HepG2 (cell line): ENCODE results near the gene PBOV1. TPM values are rescaled to one million over a fixed set of nuclear protein-coding genes. Genes with fewer than 3 reads are reported as not detected.
A peak's percentile ranks its signal among the peaks of the same experiment; 100 is the strongest.

ENCODE experiments used
- ARID3A ChIP-seq: IDR thresholded peaks from 2 replicates; pipeline ENCODE4 v1.6.1; 2012; ENCODE audit warnings: low read depth, low read length, improper control_type of control experiment
- EP300 ChIP-seq, 3 experiments: sonication (generic) in 1 of 3; formaldehyde crosslinking in 1 of 3; IDR thresholded peaks; 2 replicates each; pipeline versions ENCODE4 v1.5.1 to v1.6.1; 2011 to 2020; ENCODE audit warnings: low read depth in 2 of 3, low read length in 2 of 3, borderline replicate concordance in 1 of 3, improper control_type of control experiment in 1 of 3, mild to moderate bottlenecking in 1 of 3, missing genetic modification reagents in 1 of 3, moderate library complexity in 1 of 3
- HNF1A ChIP-seq, 2 experiments: sonication (generic) in 1 of 2; formaldehyde crosslinking in 1 of 2; IDR thresholded peaks; 2 replicates each; pipeline versions ENCODE4 v1.4.0 to v1.6.1; 2016 to 2020; ENCODE audit warnings: borderline replicate concordance in 1 of 2, low read depth in 1 of 2, mild to moderate bottlenecking in 1 of 2, missing genetic modification reagents in 1 of 2
- KDM3A ChIP-seq: IDR thresholded peaks from 2 replicates; pipeline ENCODE4 v1.6.1; 2018; ENCODE audit warnings: low read depth, missing compliant biosample characterization
- MEF2D ChIP-seq: sonication (generic); formaldehyde crosslinking; IDR thresholded peaks from 2 replicates; pipeline ENCODE4 v1.5.1; 2020; ENCODE audit warnings: mild to moderate bottlenecking, missing genetic modification reagents
- STAG1 ChIP-seq: sonication (generic); formaldehyde crosslinking; IDR thresholded peaks from 2 replicates; pipeline ENCODE4 v1.4.0; 2020; ENCODE audit warnings: missing genetic modification reagents
- SYNCRIP ChIP-seq: fragments of 200-400 bp; formaldehyde crosslinking; IDR thresholded peaks from 2 replicates; pipeline ENCODE4 v1.6.1; 2018; ENCODE audit warnings: mild to moderate bottlenecking, low read depth, low read length; ENCODE audit not compliant: insufficient read depth
- TARDBP ChIP-seq: sonication (generic); formaldehyde crosslinking; IDR thresholded peaks from 2 replicates; pipeline ENCODE4 v1.8.0; 2022; ENCODE audit warnings: mild to moderate bottlenecking, missing genetic modification reagents
- ZNF12 ChIP-seq: sonication (generic); formaldehyde crosslinking; IDR thresholded peaks from 2 replicates; pipeline ENCODE4 v1.5.0; 2020; ENCODE audit warnings: missing genetic modification reagents
- ZNF205 ChIP-seq: IDR thresholded peaks from 2 replicates; pipeline ENCODE4 v1.6.1; 2018; ENCODE audit warnings: missing biosample characterization, missing genetic modification reagents
- ZNF670 ChIP-seq: sonication (generic); formaldehyde crosslinking; IDR thresholded peaks from 2 replicates; pipeline ENCODE4 v1.8.0; 2022; ENCODE audit warnings: mild to moderate bottlenecking, missing genetic modification reagents, borderline replicate concordance
- ZXDC ChIP-seq: sonication (generic); formaldehyde crosslinking; IDR thresholded peaks from 2 replicates; pipeline ENCODE4 v1.5.0; 2020; ENCODE audit warnings: mild to moderate bottlenecking, missing genetic modification reagents
- polyA plus RNA-seq, 8 experiments: library from polyadenylated mRNA; depleted of rRNA in 3 of 8; stranded (reverse) in 7 of 8; unstranded in 1 of 8; fragments of >200 nt; fragmentation: Illumina TruSeq in 4 of 8; extraction: Trizol in 4 of 8; gene quantifications; 2 replicates each; pipeline versions ENCODE4 v1.2.1 to v1.2.3, GENCODE V29; 2011 to 2016; ENCODE audit warnings: low read depth in 4 of 8, missing spikeins in 1 of 8, mixed read lengths in 1 of 8; ENCODE audit not compliant: insufficient read depth in 1 of 8
- total RNA-seq, 5 experiments: library from RNA; depleted of rRNA; stranded (reverse); fragments of >200 nt; fragmentation: Illumina TruSeq; extraction: Trizol; gene quantifications; 2 replicates each; pipeline ENCODE4 v1.2.3, GENCODE V29; 2016; ENCODE audit warnings: low read depth in 1 of 5
- TF ChIP-seq, protein P1 (sequence below): sonication (generic); formaldehyde crosslinking; IDR thresholded peaks from 2 replicates; pipeline ENCODE4 v1.4.0; 2020; ENCODE audit warnings: mild to moderate bottlenecking, low read depth, missing genetic modification reagents
- TF ChIP-seq, protein P2 (sequence below): sonication (generic); formaldehyde crosslinking; IDR thresholded peaks from 2 replicates; pipeline ENCODE4 v1.5.1; 2020; ENCODE audit warnings: missing genetic modification reagents, mild to moderate bottlenecking, borderline replicate concordance

Gene PBOV1
- total and polyA plus RNA-seq, 2 of the 13 experiments (the other 11 are each of a cell fraction or from before 2014, with no cell fraction given), result not detected

DNA sequence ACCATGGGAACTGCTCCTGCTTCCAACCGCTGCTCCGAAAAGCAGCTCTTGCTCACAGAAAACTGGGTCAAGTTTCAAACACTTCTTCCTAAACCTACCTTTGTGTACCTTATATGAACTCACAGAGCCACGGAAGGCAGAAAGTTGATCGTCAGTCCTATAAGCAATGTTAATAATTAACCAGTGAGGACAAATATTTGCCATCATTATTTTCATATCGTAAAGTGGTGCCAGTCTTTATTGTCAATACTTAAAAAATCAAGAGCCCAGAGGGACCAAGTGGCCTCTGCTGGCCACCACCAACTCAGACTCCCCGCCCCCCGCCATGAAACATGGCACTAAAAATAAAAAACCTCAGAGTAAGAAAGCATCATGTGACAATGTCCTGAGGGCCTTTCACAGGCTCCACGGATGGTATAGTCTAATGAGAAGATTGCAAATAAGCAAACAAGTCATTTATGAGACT, 9.1 kb upstream of the PBOV1 start (continued):
- TF ChIP-seq HNF1A (IDR thresholded peaks at IDR 0.05; ENCODE audit: low read depth) (peak; percentile 92), HNF1A (CRISPR knock-in tag; IDR thresholded peaks at IDR 0.05; ENCODE audit: borderline replicate concordance) (peak; percentile 97), KDM3A (CRISPR knock-in tag) (no peak), EP300 (IDR thresholded peaks at IDR 0.05; ENCODE audit: low read depth in 2 of 2, low read length in 2 of 2) (peak in 1 of 2 experiments; percentile 64; a peak in 1 of 4 replicates), EP300 (CRISPR knock-in tag; IDR thresholded peaks at IDR 0.05; ENCODE audit: borderline replicate concordance) (no peak; the same call in 1 of the 2 replicates), ZNF12 (CRISPR knock-in tag) (0 out of 2 replicates have a peak, but pooled peaks have one; percentile 15), SYNCRIP (no peak), ARID3A (peak; percentile 84), ZNF205 (CRISPR knock-in tag) (0 out of 2 replicates have a peak, but pooled peaks have one; percentile 14), ZXDC (no peak), TARDBP (CRISPR knock-in tag) (peak; percentile 32; the same call in 1 of the 2 replicates), STAG1 (CRISPR knock-in tag) (no peak), MEF2D (CRISPR knock-in tag) (0 out of 2 replicates have a peak, but pooled peaks have one; percentile 19), ZNF670 (no peak)
- TF ChIP-seq, protein P1, sequence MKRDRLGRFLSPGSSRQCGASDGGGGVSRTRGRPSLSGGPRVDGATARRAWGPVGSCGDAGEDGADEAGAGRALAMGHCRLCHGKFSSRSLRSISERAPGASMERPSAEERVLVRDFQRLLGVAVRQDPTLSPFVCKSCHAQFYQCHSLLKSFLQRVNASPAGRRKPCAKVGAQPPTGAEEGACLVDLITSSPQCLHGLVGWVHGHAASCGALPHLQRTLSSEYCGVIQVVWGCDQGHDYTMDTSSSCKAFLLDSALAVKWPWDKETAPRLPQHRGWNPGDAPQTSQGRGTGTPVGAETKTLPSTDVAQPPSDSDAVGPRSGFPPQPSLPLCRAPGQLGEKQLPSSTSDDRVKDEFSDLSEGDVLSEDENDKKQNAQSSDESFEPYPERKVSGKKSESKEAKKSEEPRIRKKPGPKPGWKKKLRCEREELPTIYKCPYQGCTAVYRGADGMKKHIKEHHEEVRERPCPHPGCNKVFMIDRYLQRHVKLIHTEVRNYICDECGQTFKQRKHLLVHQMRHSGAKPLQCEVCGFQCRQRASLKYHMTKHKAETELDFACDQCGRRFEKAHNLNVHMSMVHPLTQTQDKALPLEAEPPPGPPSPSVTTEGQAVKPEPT (CRISPR knock-in tag), result no peak
- TF ChIP-seq, protein P2, sequence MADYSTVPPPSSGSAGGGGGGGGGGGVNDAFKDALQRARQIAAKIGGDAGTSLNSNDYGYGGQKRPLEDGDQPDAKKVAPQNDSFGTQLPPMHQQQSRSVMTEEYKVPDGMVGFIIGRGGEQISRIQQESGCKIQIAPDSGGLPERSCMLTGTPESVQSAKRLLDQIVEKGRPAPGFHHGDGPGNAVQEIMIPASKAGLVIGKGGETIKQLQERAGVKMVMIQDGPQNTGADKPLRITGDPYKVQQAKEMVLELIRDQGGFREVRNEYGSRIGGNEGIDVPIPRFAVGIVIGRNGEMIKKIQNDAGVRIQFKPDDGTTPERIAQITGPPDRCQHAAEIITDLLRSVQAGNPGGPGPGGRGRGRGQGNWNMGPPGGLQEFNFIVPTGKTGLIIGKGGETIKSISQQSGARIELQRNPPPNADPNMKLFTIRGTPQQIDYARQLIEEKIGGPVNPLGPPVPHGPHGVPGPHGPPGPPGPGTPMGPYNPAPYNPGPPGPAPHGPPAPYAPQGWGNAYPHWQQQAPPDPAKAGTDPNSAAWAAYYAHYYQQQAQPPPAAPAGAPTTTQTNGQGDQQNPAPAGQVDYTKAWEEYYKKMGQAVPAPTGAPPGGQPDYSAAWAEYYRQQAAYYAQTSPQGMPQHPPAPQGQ, result no peak
